Karpas-422 (cell line): ENCODE results near the gene PLEKHJ1. TPM values are rescaled to one million over a fixed set of nuclear protein-coding genes. Genes with fewer than 3 reads are reported as not detected.
"Not testable (repeated sequence)": the region's sequence is repeated elsewhere in the genome, so short reads cannot be mapped to it uniquely, and the experiment has no call there.

Source experiments
- DNase-seq: peaks from one replicate; pipeline ENCODE4 v3.0.0-alpha.2; 2015
- H2AFZ ChIP-seq: fragments of 200-600 bp; sonication (generic); 2 replicates; pipeline ENCODE4 v1.6.1; 2014; ENCODE audit warnings: antibody characterized with exemption, low read length, mixed read lengths
- H3K27ac ChIP-seq: fragments of 200-600 bp; sonication (generic); 2 replicates; pipeline ENCODE4 v1.5.1; 2014; ENCODE audit warnings: mild to moderate bottlenecking, low read length, moderate library complexity
- H3K27me3 ChIP-seq: fragments of 200-600 bp; sonication (generic); 2 replicates; pipeline ENCODE4 v1.6.1; 2014; ENCODE audit warnings: low read length, mixed read lengths
- H3K36me3 ChIP-seq: fragments of 200-600 bp; sonication (generic); 2 replicates; pipeline ENCODE4 v1.6.1; 2014; ENCODE audit warnings: low read length, mixed read lengths; ENCODE audit not compliant: insufficient read depth
- H3K4me1 ChIP-seq: fragments of 200-600 bp; sonication (generic); 2 replicates; pipeline ENCODE4 v1.6.1; 2014; ENCODE audit warnings: mild to moderate bottlenecking, low read length, mixed read lengths
- H3K4me2 ChIP-seq: fragments of 200-600 bp; sonication (generic); 2 replicates; pipeline ENCODE4 v1.6.1; 2014; ENCODE audit warnings: low read length, low read depth, mild to moderate bottlenecking; ENCODE audit not compliant: poor library complexity, severe bottlenecking
- H3K4me3 ChIP-seq: fragments of 200-600 bp; sonication (generic); 2 replicates; pipeline ENCODE4 v1.5.1; 2014; ENCODE audit warnings: mild to moderate bottlenecking, antibody characterized with exemption, low read length, mixed read lengths
- H3K79me2 ChIP-seq: fragments of 200-600 bp; sonication (generic); 2 replicates; pipeline ENCODE4 v1.6.1; 2014; ENCODE audit warnings: mild to moderate bottlenecking, low read length, mixed read lengths
- H3K9ac ChIP-seq: fragments of 200-600 bp; sonication (generic); 2 replicates; pipeline ENCODE4 v1.6.0; 2014; ENCODE audit warnings: low read length
- H3K9me2 ChIP-seq: fragments of 200-600 bp; sonication (generic), shearing (Covaris generic); replicated peaks from 2 replicates; pipeline ENCODE4 v1.6.0; 2014; ENCODE audit warnings: mild to moderate bottlenecking, low read length, moderate library complexity; ENCODE audit not compliant: insufficient read depth
- H3K9me3 ChIP-seq: fragments of 300-700, 200-600 bp; sonication (generic); 2 replicates; pipeline ENCODE4 v1.6.1; 2014; ENCODE audit warnings: low read length, mixed read lengths
- H4K20me1 ChIP-seq: fragments of 200-600 bp; sonication (generic); 2 replicates; pipeline ENCODE4 v1.6.1; 2014; ENCODE audit warnings: mild to moderate bottlenecking, antibody characterized with exemption, low read length, low read depth; ENCODE audit not compliant: insufficient read depth
- total RNA-seq: library from RNA; depleted of rRNA; stranded (reverse); fragments of >200 nt; shearing (Covaris generic); gene quantifications from 2 replicates; pipeline ENCODE4 v1.2.3, GENCODE V29; 2014; ENCODE audit warnings: low replicate concordance; rRNA removed

The PLEKHJ1 gene
- 57.4 and 136 TPM in 2 replicates for total RNA-seq

GRCh38 chr19:2236314-2237050 is at the start of gene PLEKHJ1, which contains the start of gene SF3A2:
Gene PLEKHJ1, minus strand, starts transcription at chr19:2236329. Its CDS starts 81 bp downstream, at chr19:2236248.
Gene SF3A2, plus strand, starts transcription at chr19:2236824. Its CDS starts 6,595 bp downstream, at chr19:2243419.
- peaks cover 43% of the 10 kb centered on the region for H4K20me1 ChIP-seq
- peak within 1 kb of the TSS; percentile 100 for H3K4me2 ChIP-seq
- DNase-seq = peak; percentile 99
- peak within 1 kb of the TSS; percentile 85; the same call in 1 of the 2 replicates for H2AFZ ChIP-seq
- peak within 1 kb of the TSS; percentile 83 for H3K9ac ChIP-seq
- H3K9me3 ChIP-seq = no peaks in the 10 kb centered on the region
- H3K9me2 ChIP-seq = no peaks in the 10 kb centered on the region
- peaks cover 21% of the 10 kb centered on the region; the same call in 1 of the 2 replicates for H3K36me3 ChIP-seq
- peaks cover 40% of the 10 kb centered on the region for H3K4me1 ChIP-seq
- no peaks in the 10 kb centered on the region for H3K27me3 ChIP-seq
- peaks cover 76% of the 10 kb centered on the region for H3K79me2 ChIP-seq
- peak within 1 kb of the TSS; percentile 99 for H3K4me3 ChIP-seq
- peak within 1 kb of the TSS; percentile 77 for H3K27ac ChIP-seq

GRCh38 chr19:2283835-2284507 is 47.8 kb upstream of the PLEKHJ1 start:
- Histone ChIP-seq H3K27me3 (no peaks in the 10 kb centered on the region), H3K79me2 (no peaks in the 10 kb centered on the region), H3K27ac (no peak overlapping the region), H3K36me3 (no peaks in the 10 kb centered on the region), H3K9me3 (no peaks in the 10 kb centered on the region), H3K4me1 (peaks cover 1% of the 10 kb centered on the region), H3K4me2 (no peak overlapping the region), H3K4me3 (no peak overlapping the region), H4K20me1 (peaks cover under 1% of the 10 kb centered on the region; the same call in 1 of the 2 replicates), H2AFZ (no peak overlapping the region), H3K9ac (no peak overlapping the region), H3K9me2 (no peaks in the 10 kb centered on the region)
- peak; percentile 55 for DNase-seq

GRCh38 chr19:2282862-2283237 is 46.7 kb upstream of the PLEKHJ1 start:
- Histone ChIP-seq H3K9me3 (no peaks in the 10 kb centered on the region), H3K4me3 (no peak overlapping the region), H3K36me3 (no peaks in the 10 kb centered on the region), H3K4me1 (no peaks in the 10 kb centered on the region), H3K9ac (no peak overlapping the region), H3K27me3 (no peaks in the 10 kb centered on the region), H4K20me1 (peaks cover 7% of the 10 kb centered on the region; the same call in 1 of the 2 replicates), H2AFZ (no peak overlapping the region), H3K27ac (no peak overlapping the region), H3K9me2 (no peaks in the 10 kb centered on the region), H3K4me2 (no peak overlapping the region), H3K79me2 (no peaks in the 10 kb centered on the region)
- no peak for DNase-seq

GRCh38 chr19:2282062-2282861 is 46.1 kb upstream of the PLEKHJ1 start, which contains the start of gene PEAK3:
Gene PEAK3, minus strand, starts transcription at chr19:2282175. Its CDS starts 1,244 bp downstream, at chr19:2280931.
- Histone ChIP-seq H3K9me3 (no peaks in the 10 kb centered on the region), H3K36me3 (no peaks in the 10 kb centered on the region), H3K9me2 (no peaks in the 10 kb centered on the region), H3K4me2 (no peak within 1 kb of the TSS), H3K4me3 (no peak within 1 kb of the TSS), H3K27ac (no peak within 1 kb of the TSS), H3K79me2 (no peaks in the 10 kb centered on the region), H2AFZ (no peak within 1 kb of the TSS), H3K4me1 (no peaks in the 10 kb centered on the region), H3K27me3 (no peaks in the 10 kb centered on the region), H4K20me1 (peaks cover 7% of the 10 kb centered on the region; the same call in 1 of the 2 replicates), H3K9ac (no peak within 1 kb of the TSS)
- DNase-seq = no peak

- not testable (repeated sequence) for H3K4me2 ChIP-seq, H3K4me3 ChIP-seq
Observed at GRCh38 chr19:2281265-2282061, 45.3 kb upstream of the PLEKHJ1 start.

GRCh38 chr19:2280633-2281264 is 44.6 kb upstream of the PLEKHJ1 start:
- Histone ChIP-seq H3K9me3 (no peaks in the 10 kb centered on the region), H3K9me2 (no peaks in the 10 kb centered on the region), H3K4me2 (no peak overlapping the region)

More at GRCh38 chr19:2281265-2282061, 45.3 kb upstream of the PLEKHJ1 start:
- H4K20me1 ChIP-seq, H2AFZ ChIP-seq, H3K27me3 ChIP-seq, H3K9me2 ChIP-seq, H3K27ac ChIP-seq, H3K79me2 ChIP-seq, H3K4me1 ChIP-seq, DNase-seq, H3K36me3 ChIP-seq, H3K9me3 ChIP-seq, H3K9ac ChIP-seq: not testable (repeated sequence)

GRCh38 chr19:2278459-2279158 is 42.5 kb upstream of the PLEKHJ1 start:
- no peaks in the 10 kb centered on the region for H3K9me2 ChIP-seq
- no peak overlapping the region for H2AFZ ChIP-seq
- peaks cover 22% of the 10 kb centered on the region for H4K20me1 ChIP-seq
- no peak overlapping the region for H3K4me2 ChIP-seq
- peaks cover 6% of the 10 kb centered on the region; the same call in 1 of the 2 replicates for H3K36me3 ChIP-seq
- no peaks in the 10 kb centered on the region for H3K27me3 ChIP-seq
- peaks cover 4% of the 10 kb centered on the region; the same call in 1 of the 2 replicates for H3K4me1 ChIP-seq
- H3K79me2 ChIP-seq = peaks cover 2% of the 10 kb centered on the region; the same call in 1 of the 2 replicates
- H3K27ac ChIP-seq = no peak overlapping the region
- H3K9me3 ChIP-seq = no peaks in the 10 kb centered on the region
- H3K4me3 ChIP-seq = no peak overlapping the region
- DNase-seq = peak; percentile 41
- H3K9ac ChIP-seq = no peak overlapping the region

More at GRCh38 chr19:2280633-2281264, 44.6 kb upstream of the PLEKHJ1 start:
- H3K9ac ChIP-seq = no peak overlapping the region
- H3K79me2 ChIP-seq = no peaks in the 10 kb centered on the region
- no peaks in the 10 kb centered on the region for H3K4me1 ChIP-seq
- H3K4me3 ChIP-seq = no peak overlapping the region
- H3K27ac ChIP-seq = no peak overlapping the region
- H3K27me3 ChIP-seq = no peaks in the 10 kb centered on the region
- H4K20me1 ChIP-seq = peaks cover 7% of the 10 kb centered on the region; the same call in 1 of the 2 replicates
- H2AFZ ChIP-seq = no peak overlapping the region
- no peaks in the 10 kb centered on the region for H3K36me3 ChIP-seq
- DNase-seq = peak; percentile 40
